CD4-positive, alpha-beta T cell treated with Interferon gamma for 1 hour (primary cell): ENCODE data around the gene UPF2.
"Not testable (repeated sequence)": the region's sequence is repeated elsewhere in the genome, so short reads cannot be mapped to it uniquely, and the experiment has no call there.

ENCODE experiments used
- DNase-seq: peaks from one replicate; pipeline ENCODE4 v3.0.0-alpha.2; 2020

UPF2 gene

DNA sequence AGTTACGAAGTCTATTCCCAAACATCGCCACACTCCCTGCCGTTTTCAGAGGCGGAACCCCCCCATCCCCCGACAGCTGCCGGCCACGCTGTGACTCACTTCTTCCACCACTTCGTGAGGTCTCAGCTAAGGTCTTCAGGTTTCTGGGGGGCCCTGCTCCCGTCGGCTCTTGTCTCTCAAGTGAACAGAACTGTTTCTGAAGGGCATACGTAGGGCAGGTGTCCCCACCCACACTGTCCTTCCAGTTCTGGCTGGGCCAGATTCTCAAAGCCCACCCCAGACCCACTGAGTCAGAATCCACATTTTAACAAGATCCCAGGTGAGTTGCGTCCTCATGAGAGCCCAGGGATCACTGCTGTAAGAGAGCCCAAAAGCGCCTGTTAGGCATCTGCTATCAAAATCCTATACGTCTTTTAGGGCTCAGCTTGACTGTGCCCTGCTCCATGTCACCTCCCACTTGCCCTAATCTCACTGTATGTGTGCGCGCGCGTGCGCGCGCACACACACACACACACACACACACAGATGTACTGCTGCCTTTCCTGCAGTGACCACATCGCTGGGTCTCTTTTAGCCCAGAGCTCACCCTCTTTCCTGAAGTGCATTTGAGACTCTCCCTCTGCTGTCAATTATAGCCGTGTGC, 140.7 kb downstream of the UPF2 start:
- DNase-seq = no peak

DNA sequence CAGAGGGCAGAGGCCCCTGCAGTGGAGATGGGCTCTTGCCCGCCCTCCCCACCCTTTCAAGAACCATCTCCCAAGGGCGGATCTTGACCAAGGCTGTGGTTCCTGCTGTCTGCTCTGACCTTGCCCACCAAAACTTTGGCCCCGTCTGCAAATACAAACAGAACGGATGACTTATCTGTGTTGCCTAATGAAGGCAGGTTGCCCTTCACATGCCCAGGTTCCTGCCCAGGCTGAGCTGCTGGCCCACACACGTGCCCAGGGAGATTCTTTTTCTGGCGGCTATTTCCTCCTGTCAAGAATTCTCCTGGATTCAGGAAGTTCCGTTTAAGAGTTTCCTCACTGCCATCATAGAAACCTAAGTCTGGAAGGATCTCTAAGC, 141.2 kb downstream of the UPF2 start:
- no peak for DNase-seq

DNA sequence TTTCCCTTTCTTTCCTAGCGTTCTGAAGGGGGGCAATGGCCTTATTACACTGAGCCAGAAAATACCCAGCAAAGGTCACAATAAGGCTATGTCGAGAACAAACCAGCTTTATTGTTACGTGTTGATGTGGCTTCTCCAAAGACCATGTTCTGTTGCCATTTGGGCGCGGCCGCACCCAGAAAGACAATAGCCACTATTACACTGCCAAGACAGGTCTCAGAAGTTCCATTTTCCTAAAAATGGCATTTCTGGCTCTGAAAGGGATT, 141.6 kb downstream of the UPF2 start:
- DNase-seq = no peak

DNA sequence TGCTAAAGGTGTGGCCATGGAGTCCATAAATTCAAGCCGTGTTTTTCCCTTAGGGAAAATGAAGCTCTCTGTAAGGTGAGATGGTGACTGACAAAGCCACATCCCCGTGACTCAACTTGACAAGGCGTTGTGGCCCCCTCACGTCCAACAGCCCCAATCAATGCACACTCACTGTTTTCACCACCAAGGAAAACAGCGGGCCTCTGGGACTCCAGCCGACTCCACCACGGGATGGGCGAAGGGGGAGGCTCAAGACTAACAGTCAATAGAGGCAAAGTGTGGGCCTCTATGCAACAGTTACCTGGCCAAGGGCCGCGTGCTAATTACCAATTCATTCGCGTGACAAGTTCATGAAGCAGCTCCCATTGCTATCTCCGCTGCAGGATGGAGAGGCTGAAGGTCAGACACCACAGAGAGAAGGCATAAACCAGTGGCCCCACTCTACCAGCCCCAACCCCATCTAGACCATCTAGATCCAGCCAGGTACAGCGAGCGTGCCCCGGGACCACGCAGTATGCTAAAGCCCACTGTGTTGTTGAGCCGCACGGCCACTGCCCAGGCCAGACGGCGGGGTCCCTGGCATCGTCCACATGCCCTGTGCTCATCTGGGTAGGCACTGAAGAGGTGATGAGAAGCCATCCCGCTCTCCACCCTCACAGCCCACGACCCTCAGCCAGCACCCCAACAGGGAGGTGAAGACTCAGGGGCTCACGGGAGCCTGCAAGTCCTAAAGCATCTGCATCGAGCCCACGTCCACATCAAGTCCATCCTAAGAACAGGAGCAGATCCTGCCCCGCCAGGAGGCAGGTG, 143.3 kb downstream of the UPF2 start:
- DNase-seq = no peak

DNA sequence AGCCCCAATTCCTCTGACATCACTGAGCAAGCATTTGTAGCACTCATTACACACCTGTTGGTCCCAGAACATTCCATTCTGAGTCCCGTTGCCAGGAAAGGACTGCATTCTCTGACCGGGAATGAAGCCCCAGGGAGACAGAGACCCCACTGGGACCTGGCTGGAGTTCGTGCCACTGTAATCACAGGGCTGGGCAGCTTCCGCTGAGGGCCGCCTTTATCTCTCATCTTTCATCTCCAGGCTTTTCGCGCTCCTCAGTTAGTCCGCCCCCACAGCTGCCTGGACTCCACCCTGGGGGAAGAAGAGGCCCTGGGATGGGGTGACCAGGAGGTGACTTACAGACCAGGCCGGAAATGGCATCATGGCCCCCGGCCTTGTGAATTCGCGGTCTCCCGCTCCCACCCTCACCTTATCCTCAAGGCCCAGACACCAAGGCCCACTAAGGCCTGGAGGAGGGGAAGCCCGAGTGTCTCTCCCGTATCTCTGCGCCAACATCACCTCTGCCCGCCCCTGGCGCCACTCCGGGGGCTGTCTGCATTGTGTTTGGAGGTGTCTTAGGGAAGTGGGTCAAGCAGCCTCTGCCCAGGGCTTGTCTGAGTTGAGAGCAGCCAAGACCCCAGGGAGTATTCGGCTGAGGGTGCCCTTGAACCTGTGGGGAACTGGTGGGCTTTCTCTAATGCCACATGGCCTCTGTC, 144.1 kb downstream of the UPF2 start:
- no peak for DNase-seq

DNA sequence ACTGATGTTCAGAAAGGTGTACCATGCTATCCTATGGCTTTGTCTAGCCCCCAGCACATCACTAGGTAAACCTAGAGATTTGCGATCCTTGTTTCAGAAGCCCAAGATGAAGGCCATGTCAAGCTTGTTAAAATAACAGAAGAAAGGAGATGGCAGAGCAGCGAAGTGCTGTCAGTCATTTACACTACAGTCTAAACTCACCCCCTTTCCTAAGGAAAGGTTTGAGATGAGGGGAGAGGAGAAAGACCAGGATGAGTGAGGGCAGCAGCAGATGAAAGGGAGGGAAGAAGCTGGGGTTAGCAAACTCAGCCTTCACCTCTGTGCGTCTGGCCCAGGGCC, 144.6 kb downstream of the UPF2 start:
- DNase-seq = no peak

DNA sequence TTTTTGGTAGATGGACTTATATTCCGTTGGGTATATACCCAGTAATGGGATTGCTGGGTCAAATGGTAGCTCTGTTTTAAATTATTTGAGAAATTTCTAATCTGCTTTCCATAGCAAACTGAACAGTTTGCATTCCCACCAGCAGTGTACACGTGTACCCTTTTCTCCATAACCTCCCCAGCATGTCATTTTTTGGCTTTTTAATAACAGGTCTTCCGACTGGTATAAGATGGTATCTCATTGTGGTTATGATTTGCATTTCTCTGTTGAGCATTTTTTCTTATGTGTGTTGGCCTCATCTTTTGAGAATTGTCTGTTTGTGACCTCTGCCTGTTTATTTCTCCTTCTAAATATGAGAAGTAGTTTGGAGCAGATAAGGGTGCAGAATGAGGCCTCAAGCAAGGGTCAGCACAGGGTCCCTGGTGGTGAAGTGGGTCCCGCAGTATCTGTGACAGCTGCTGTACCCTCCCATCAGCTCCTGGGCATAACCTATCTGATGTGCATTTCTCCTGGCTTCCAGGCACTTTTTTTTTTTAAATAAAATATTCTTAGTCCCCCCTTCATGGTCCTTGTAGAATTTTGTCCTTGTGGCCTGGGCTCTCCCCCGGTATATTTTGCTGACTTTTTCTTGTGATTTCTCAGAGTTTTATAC, 145.9 kb downstream of the UPF2 start:
- no peak for DNase-seq

DNA sequence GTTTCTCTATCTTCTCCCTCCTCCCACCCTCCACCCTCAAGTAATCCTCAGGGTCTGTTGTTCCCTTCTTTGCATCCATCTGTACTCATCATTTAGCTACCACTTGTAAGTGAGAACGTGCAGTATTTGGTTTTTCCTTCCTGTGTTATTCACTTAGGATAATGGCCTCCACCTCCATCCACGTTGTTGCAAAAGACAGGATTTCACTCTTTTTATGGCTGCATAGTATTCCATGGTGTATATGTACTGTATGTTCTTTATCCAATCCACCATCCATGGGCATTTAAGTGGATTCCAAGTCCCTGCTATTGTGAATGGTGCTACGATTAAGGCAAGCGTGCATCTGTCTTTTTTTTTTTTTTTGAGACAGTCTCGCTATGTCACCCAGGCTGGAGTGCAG, 147.0 kb downstream of the UPF2 start:
- no peak for DNase-seq

DNA sequence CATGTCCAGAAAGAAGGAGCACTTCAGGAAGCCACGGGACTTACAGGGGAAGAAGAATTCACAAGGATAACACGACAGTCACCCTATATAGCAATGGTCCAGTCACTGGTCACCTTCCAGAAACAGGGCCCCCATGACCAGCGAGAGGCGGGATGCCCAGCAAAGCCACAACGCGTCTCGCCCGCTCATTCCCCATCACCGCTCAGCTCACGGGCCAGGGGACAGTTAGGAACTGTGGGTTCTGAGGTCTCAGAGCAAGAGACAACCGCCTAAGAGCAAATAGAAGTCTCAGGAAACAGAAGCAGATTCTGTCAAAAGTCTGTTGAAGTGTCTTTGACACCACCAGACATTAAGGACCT, 147.5 kb downstream of the UPF2 start:
- DNase-seq = no peak

DNA sequence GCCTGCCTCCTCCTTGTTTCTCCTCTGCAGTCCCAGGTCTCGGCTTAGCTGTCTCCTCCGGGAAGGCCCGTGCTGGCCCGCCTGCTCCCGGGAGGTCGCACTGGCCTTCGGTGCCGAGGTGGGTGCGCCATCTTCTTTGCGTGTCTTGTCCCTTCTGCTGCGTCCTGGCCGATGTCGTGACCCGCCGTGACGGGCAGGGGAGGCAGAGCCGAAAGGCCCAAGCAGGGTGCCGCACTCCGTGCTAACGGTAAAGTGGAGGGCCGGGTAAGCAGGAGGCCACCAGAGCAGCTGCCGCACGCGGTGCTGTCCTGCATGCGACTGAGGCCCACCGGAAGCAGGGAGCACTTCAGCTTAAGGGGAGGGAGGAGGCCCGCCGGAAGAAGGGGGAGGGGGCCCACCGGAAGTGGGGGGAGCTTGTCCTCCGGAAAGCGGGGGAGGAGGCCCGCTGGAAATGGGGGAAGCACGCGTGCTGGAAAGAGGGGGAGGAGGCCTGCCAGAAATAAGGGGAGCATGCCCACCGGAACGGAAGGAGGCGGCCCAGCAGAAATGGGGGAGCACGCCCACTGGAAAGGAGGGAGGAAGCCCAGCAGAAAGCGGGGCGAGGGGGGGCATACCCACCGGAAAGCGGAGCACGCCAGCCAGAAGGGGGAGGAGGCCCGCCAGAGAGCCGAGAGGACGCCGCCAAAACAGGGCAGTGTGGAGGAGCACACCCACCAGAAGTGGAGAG, 148.1 kb downstream of the UPF2 start:
- no peak for DNase-seq

DNA sequence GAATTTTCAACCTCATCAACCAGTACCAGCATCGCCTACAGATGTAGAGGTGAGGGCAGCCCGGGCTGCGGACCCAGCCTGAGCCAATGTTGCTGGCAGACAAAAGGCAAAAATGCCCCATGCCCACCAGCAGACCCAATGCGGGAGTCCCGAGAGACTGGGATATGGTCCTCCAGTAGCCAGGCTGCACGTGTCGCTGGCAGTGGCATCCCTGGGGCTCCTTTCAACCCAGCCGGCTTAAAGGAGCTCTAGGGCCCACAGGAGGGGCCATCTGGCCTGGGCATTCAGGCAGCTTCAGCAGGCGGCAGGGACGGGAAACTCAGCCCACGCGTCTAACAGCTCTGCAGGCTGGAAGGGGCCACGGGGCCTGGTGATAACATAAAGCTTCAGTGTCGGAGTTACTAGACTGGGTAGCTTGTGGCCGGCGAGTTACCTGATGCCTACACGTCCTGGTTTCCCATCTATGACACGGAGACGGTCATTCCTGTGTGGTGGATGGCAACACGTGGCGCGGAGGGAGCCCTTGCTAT, 148.8 kb downstream of the UPF2 start:
- no peak for DNase-seq

DNA sequence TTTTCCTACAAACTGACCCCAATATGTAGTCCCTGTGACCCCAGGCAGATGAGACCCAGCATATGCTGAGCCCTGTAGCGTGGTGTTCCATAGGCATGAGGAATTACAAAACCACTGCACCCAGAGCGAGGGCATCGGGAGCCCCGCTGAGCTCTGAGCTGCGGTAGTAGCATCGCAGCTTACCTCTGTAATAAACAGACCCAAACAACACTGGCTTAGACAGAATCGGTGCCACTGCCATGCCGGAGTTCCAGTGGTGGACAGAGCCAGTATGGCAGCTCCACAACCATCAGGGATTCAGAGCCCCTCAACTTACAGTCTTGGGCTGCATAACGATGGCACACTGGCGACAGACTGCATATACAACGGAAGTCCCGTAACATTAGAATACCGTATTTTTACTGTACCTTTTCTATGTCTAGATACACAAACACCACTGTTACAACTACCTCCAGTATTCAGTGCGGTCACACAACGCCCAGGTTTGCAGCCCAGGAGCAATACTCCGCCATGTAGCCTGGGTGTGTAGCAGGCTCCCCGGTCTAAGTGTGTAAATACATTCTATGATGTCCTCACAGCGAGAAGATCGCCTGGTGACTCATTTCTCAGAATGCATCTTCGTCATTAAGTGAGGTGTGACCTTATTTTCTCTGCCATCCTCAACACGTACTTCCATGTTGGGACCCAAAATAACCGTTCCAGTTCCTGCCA, 150.7 kb downstream of the UPF2 start:
- DNase-seq = no peak

DNA sequence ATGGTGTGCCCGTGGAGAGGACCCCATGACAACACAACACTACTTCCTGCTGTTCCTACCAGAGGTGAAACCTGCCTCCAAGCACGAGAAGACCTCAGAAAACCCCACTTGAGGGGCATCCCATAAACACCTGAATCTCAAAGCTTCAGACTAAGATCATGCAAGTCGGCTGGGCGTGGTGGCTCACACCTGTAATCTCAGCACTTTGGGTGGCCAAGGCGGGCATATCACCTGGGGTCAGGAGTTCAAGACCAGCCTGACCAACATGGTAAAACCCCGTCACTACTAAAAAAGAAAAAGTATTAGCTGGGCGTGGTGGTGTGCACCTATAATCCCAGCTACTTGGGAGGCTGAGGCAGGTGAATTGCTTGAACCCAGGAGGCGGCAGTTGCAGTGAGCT, 153.3 kb downstream of the UPF2 start:
- not testable (repeated sequence) for DNase-seq

DNA sequence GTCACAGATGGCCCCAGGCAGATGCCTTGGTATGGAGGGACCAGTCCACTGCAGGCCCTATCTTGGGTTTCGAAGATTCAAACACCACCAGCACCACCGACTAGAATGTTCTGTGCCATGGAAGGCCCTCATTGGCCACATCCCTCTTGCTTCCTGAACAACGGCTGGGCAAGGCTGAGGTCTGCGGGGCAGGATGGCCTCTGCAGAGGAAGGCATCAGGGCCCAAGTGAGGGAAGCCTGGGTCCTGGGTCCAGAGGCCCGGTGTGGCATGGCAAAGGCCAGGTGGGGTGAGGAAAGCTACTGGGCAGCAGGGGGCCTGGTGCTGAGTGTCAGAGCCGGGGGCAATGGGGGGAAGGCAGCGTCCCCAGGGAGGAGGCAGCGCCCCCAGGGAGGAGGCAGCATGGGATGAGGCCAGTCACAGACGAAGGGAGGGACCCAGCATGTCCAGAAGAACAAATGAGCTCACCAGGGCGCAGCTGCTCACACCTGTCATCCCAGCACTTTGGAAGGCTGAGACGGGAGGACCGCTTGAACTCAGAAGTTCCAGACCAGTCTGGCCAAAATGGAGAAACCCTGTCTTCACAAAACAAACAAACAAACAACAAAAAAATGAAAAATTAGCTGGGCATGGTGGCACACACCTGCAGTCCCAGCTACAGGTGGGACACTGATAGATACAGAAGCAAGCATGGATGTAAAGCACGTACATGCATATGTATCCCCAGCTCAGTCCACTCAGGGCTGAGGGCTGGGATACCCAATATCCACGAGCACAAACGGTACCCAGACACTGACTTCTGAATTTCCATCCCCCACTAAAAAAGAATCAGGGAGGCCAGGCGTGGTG, 155.0 kb downstream of the UPF2 start:
- DNase-seq = no peak

DNA sequence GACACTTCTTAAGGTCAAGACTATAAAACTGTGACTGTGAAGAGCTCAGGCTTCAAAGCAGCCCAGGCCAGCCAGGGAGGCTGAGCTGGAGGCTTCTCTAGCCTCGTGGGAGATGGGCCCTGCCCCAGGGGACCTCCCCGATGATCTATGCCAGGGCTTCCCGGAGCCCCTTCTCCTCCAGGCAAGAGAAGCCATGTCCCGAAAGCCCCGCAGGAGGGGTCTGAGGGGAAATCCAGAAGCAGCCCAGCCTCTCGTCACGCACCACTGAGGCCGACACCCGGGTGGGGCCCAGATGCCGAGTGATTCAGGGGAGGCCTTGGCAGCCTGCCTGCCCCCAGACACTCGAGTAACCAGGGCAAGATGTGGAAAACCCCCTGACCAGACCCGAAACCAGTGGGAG, 155.8 kb downstream of the UPF2 start:
- DNase-seq = no peak

DNA sequence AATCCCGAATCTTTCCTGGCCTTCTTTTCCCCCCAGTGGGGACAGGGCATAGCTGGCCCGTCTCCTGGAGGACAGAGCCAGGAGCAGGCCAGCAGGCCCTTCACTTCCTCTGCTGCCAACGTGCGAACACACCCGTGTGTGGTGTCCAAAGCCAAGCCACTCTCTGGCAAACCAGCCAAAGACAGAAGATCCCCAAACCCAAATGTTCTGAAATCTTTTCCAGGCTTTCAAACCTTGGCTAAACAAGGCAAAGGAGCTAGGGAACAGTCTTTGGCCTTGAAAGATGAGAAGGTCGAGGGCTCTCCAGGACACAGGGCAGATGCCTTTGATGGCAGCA, 156.5 kb downstream of the UPF2 start:
- no peak for DNase-seq

DNA sequence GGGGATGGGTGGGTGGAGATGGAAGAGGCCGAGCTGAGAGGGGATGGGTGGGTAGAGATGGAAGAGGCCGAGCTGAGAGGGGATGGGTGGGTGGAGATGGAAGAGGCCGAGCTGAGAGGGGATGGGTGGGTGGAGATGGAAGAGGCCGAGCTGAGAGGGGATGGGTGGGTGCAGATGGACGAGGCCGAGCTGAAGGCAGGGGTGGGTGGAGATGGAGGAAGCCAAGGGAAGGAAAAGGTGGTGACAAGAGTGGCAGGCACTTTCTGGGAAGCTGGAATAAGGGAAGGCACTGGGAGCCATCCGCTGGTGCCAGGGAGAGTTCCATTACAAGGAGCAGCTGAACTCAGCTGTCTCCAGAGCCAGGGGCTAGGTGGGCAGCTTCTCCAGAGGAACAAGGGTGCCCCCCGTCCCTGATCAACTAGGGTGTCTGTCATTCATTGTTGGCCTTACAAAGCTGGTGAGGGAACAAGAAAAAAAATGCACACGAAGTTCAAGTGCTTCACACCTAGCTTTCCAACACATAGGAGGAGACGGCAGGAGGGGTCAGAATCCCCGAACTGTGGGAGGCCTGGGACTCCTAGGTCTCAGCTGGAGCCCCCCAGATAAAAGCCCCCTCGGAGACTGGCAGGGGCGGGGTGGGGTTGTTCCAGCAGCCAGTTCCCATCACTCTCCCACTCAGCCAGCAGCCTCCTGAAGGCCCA, 157.0 kb downstream of the UPF2 start:
- no peak for DNase-seq

DNA sequence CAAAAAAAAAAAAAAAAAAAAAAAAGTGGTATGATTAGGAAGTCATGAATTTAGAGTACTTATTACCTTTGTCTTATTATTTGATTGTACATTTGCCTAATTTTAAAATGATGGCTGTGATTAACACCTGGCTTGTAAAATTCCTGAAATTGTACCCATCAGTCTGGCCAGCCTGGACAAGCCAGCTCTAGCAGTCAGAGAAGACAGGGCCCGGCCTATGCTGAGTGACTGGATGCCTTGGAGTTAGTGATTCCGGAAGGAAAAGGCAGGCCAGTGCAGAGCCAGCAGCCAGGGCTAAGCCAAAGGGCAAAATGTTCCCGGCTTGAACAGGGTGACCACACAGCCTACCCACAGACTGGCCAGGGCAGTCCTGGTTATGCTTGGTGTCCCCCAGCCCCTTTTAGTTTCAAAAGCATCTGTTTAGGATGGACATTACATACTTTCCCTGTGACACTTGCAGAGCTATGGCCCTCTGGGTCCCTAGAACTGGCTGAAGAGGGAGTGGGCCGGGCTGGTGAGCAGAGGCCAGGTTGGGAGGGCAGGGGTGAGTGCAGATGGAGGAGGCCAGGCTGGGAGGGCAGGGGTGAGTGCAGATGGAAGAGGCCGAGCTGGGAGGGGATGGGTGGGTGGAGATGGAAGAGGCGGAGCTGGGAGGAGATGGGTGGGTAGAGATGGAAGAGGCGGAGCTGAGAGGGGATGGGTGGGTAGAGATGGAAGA, 157.7 kb downstream of the UPF2 start:
- DNase-seq = no peak

DNA sequence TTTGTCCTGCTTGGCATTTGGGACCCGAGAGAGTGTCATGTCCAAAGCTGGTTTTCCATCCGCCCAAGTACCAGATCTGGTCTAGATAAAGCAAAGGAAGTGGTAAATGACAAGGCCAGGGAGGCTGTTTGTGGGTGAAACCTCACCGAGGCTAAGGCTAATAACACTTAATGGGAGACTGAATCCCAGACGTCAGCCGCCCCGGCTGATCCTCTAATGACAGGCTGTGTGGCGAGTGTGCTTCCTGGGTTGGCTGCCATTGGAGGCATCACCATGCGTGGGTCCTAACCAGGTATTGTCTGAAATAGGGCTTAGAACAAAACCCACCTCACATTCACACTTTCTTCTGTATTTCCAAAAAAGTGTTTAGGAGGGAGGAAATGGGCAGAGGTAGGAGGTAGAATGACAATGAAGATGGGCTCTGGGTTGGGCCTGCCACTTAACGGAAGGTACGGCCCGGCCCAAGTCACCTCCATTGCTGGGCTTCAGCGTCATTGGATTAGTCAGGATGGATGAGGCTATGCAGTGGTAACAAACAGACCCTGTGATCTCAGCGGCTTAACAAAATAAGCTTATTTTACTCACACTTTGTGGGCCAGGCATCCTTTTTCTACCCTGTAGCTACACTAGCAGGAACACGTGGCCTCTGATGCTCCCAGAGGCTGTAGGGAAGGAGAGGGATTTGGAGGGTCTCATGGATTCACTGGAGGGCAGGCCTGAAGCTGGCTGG, 159.8 kb downstream of the UPF2 start:
- no peak for DNase-seq
